Measurements from ENCODE around the gene OSTN. TPM values are rescaled to one million over a fixed set of nuclear protein-coding genes. Genes with fewer than 3 reads are reported as not detected.

The OSTN gene
- total and polyA plus RNA-seq, 12 donors = under 0.01 TPM; not detected in 11

- Histone ChIP-seq H3K27ac (no peak overlapping the region), H3K36me3 (replicated peaks in 1 of 2) (no peaks in the 10 kb centered on the region), H3K4me1 (replicated peaks in 1 of 2) (no peaks in the 10 kb centered on the region), H3K4me3 (no peak overlapping the region), H3K9me3 (replicated peaks in 1 of 3) (no peaks in the 10 kb centered on the region), H3K27me3 (no peaks in the 10 kb centered on the region)
- TF ChIP-seq POLR2A (IDR thresholded peaks at IDR 0.05) (no peak), CTCF (IDR thresholded peaks at IDR 0.05) (no peak)
- intact Hi-C loops (cut with DNase I) = no loop called here
- DNase-seq = no peak
Observed at GRCh38 chr3:191192941-191193340, 6.1 kb upstream of the OSTN start.

GRCh38 chr3:191197761-191198306, 1.2 kb upstream of the OSTN start:
- H3K4me1 ChIP-seq (replicated peaks in 1 of 2) = no peaks in the 10 kb centered on the region
- intact Hi-C loops (cut with DNase I) = no loop called here
- no peak overlapping the region for H3K27ac ChIP-seq
- WGBS, 4 donors = 72 to 82% (median 76%) methylated on average over 3 of the region's 3 CpGs
- no peaks in the 10 kb centered on the region for H3K27me3 ChIP-seq
- TF ChIP-seq CTCF (IDR thresholded peaks at IDR 0.05) (no peak), POLR2A (IDR thresholded peaks at IDR 0.05) (no peak)
- no peaks in the 10 kb centered on the region for H3K9me3 ChIP-seq (replicated peaks in 1 of 3)
- no peak for DNase-seq
- no peaks in the 10 kb centered on the region for H3K36me3 ChIP-seq (replicated peaks in 1 of 2)
- no peak overlapping the region for H3K4me3 ChIP-seq

- intact Hi-C loops (cut with DNase I) = no loop called here
- Histone ChIP-seq H3K9me3 (replicated peaks in 1 of 3) (no peaks in the 10 kb centered on the region), H3K27ac (no peak overlapping the region), H3K36me3 (replicated peaks in 1 of 2) (no peaks in the 10 kb centered on the region), H3K27me3 (no peaks in the 10 kb centered on the region), H3K4me1 (replicated peaks in 1 of 2) (no peaks in the 10 kb centered on the region), H3K4me3 (no peak overlapping the region)
- 46 to 47% (median 46%) methylated on average over 5 of the region's 5 CpGs for WGBS, 4 donors
- TF ChIP-seq POLR2A (IDR thresholded peaks at IDR 0.05) (no peak), CTCF (IDR thresholded peaks at IDR 0.05) (no peak)
- DNase-seq = no peak
Observed at GRCh38 chr3:191198480-191198879, 561 bp upstream of the OSTN start.

GRCh38 chr3:191210032-191210431, 11.0 kb downstream of the OSTN start:
- H3K9me3 ChIP-seq (replicated peaks in 1 of 3) = no peaks in the 10 kb centered on the region
- WGBS, 4 donors = 89 to 92% (median 92%) methylated on average over 10 of the region's 10 CpGs
- no peaks in the 10 kb centered on the region for H3K4me1 ChIP-seq (replicated peaks in 1 of 2)
- H3K4me3 ChIP-seq = no peak overlapping the region
- intact Hi-C loops (cut with DNase I) = no loop called here
- H3K27me3 ChIP-seq = no peaks in the 10 kb centered on the region
- no peaks in the 10 kb centered on the region for H3K36me3 ChIP-seq (replicated peaks in 1 of 2)
- DNase-seq = no peak
- TF ChIP-seq POLR2A (IDR thresholded peaks at IDR 0.05) (no peak), CTCF (IDR thresholded peaks at IDR 0.05) (no peak)
- no peak overlapping the region for H3K27ac ChIP-seq
